Esophagus muscularis mucosa (tissue), 4 donors: ENCODE measurements around the gene PDSS2.

Source experiments
- CTCF ChIP-seq, 3 experiments: fragments of 200-600 bp in 2 of 3; fragments of 450-650 bp in 1 of 3; sonication (generic) in 2 of 3; IDR thresholded peaks; one replicate each; pipeline ENCODE4 v1.5.1; 2017 to 2019; ENCODE audit warnings: antibody characterized with exemption in 3 of 3, mild to moderate bottlenecking in 2 of 3, moderate library complexity in 1 of 3
- EP300 ChIP-seq: sonication (generic); formaldehyde crosslinking; IDR thresholded peaks from one replicate; pipeline ENCODE4 v1.6.1; 2017; ENCODE audit warnings: antibody characterized with exemption
- POLR2A ChIP-seq: fragments of 450-650 bp; IDR thresholded peaks from one replicate; pipeline ENCODE4 v1.6.1; 2017; ENCODE audit warnings: antibody characterized with exemption, moderate library complexity, mild to moderate bottlenecking, low read depth
- POLR2AphosphoS5 ChIP-seq, 2 donors: sonication (generic); formaldehyde crosslinking; IDR thresholded peaks; one replicate each; pipeline ENCODE4 v1.6.1; 2017; ENCODE audit warnings: antibody characterized with exemption in 2 of 2

- TF ChIP-seq CTCF (IDR thresholded peaks at IDR 0.05) (no peak), POLR2AphosphoS5 (IDR thresholded peaks at IDR 0.05) (no peak), POLR2A (no peak), EP300 (no peak)
Measured at GRCh38 chr6:107246249-107246971, 213.0 kb downstream of the PDSS2 start.
